Esophagus muscularis mucosa (tissue), 4 donors: Measurements from ENCODE around the gene PARP14.

Experiments used
- EP300 ChIP-seq: sonication (generic); formaldehyde crosslinking; IDR thresholded peaks from one replicate; pipeline ENCODE4 v1.6.1; 2017; ENCODE audit warnings: antibody characterized with exemption
- POLR2AphosphoS5 ChIP-seq, 2 donors: sonication (generic); formaldehyde crosslinking; IDR thresholded peaks; one replicate each; pipeline ENCODE4 v1.6.1; 2017; ENCODE audit warnings: antibody characterized with exemption in 2 of 2
- TF ChIP-seq, protein P1 (sequence below), 3 experiments: fragments of 200-600 bp in 2 of 3; fragments of 450-650 bp in 1 of 3; sonication (generic) in 2 of 3; IDR thresholded peaks; one replicate each; pipeline ENCODE4 v1.5.1; 2017 to 2019; ENCODE audit warnings: antibody characterized with exemption in 3 of 3, mild to moderate bottlenecking in 2 of 3, moderate library complexity in 1 of 3

DNA sequence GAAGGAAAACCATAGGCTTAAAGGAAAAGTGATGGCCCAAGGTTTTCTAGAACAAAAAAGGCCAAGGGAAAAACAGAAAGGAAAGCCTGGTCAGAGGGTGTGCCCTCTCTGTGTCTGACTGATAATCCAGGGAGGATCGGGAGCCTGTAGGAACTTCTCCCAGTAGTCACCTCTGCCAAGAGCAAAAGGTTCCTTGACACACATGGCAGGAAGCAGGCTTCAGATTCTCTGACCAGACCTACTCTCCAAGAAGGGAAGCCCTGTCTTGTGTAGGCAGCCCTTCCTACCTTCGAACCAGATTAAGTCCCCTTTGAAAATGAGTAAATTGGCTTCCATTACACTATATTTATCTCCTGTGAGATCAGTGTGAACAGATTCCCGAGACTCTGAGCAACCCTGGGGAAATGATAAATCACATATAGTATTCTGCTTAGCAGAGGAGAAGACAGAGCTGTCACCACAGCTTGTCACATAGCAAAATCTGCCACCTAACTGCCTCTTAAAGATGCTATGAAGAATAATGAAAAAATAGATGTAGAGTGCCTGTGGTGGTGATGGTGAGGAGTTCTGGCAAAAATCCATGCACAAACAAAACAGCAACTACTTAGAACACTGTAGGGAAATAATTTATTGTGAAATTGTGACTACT lies 38.8 kb downstream of the PARP14 start:
- TF ChIP-seq POLR2AphosphoS5 (IDR thresholded peaks at IDR 0.05), result no peak
- TF ChIP-seq EP300, result no peak
- TF ChIP-seq, protein P1, sequence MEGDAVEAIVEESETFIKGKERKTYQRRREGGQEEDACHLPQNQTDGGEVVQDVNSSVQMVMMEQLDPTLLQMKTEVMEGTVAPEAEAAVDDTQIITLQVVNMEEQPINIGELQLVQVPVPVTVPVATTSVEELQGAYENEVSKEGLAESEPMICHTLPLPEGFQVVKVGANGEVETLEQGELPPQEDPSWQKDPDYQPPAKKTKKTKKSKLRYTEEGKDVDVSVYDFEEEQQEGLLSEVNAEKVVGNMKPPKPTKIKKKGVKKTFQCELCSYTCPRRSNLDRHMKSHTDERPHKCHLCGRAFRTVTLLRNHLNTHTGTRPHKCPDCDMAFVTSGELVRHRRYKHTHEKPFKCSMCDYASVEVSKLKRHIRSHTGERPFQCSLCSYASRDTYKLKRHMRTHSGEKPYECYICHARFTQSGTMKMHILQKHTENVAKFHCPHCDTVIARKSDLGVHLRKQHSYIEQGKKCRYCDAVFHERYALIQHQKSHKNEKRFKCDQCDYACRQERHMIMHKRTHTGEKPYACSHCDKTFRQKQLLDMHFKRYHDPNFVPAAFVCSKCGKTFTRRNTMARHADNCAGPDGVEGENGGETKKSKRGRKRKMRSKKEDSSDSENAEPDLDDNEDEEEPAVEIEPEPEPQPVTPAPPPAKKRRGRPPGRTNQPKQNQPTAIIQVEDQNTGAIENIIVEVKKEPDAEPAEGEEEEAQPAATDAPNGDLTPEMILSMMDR (IDR thresholded peaks at IDR 0.05), result no peak
